ENCODE data around the gene POLR2A. TPM values are rescaled to one million over a fixed set of nuclear protein-coding genes. Genes with fewer than 3 reads are reported as not detected.

The POLR2A gene
- total and polyA plus RNA-seq, 2 donors (not counting 3 experiments of a cell fraction or from before 2014, with no cell fraction given) = 45.9 to 145 TPM

DNA sequence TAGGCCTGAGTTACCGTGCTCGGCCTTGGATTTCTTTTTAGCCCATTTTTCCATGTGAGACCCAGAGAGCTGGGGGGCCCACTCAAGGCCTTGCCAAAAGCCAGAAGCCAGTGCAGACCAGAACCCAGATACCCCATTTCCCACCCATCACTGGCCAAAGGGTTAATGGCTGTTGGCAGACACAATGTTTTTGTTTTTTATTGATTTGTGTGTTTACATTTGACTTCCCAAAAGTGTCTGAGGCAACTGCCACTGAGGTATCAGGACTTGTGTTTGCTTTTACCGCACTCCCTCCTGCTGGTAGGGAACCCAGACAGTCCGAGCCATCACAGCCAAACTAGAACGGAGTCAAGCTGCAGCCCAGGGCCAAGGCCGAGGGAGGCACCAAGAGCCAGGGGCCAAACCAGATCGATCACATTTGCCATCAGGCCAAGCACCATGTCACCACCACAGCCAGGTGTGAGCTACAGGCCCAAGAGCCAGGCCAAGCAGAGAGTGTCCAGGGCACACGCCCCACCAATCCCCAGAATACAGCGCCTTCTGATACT, 57.0 kb downstream of the POLR2A start:
- DNase-seq (ENCODE audit: low read depth, low spot score) = no peak
- Histone ChIP-seq H3K27ac (ENCODE audit: insufficient read depth, low read depth, low read length) (no peak overlapping the region), H4K20me1 (replicated peaks; ENCODE audit: control insufficient read depth, extremely low read depth, insufficient read depth, low read length) (no peaks in the 10 kb centered on the region), H3K4me1 (ENCODE audit: control insufficient read depth, extremely low read depth, insufficient read depth, low read length) (no peaks in the 10 kb centered on the region), H3K36me3 (ENCODE audit: control insufficient read depth in 2 of 2, extremely low read depth in 1 of 2, insufficient read depth in 2 of 2, low read length in 2 of 2) (no peaks in the 10 kb centered on the region), H3K79me2 (ENCODE audit: control insufficient read depth, insufficient read depth, low read length) (no peaks in the 10 kb centered on the region), H3K4me3 (replicated peaks in 1 of 3; ENCODE audit: insufficient read depth in 1 of 3, low read depth in 1 of 3, low read length in 3 of 3) (no peak overlapping the region), H3K9ac (replicated peaks; ENCODE audit: extremely low read depth, insufficient read depth, low read length) (no peak overlapping the region), H3K27me3 (ENCODE audit: control insufficient read depth in 2 of 2, insufficient read depth in 2 of 2, low read length in 2 of 2) (peaks cover 0 to 9% of the 10 kb centered on the region in 2 experiments), H3K9me3 (replicated peaks; ENCODE audit: control insufficient read depth, insufficient read depth, low read length) (peaks cover 5% of the 10 kb centered on the region), H2AFZ (ENCODE audit: low read depth, low read length) (no peak overlapping the region), H3K4me2 (ENCODE audit: insufficient read depth, low read length) (no peak overlapping the region), H3K9me1 (replicated peaks; ENCODE audit: control insufficient read depth, extremely low read depth, insufficient read depth, low read length) (no peaks in the 10 kb centered on the region)
- FAIRE-seq = no peak
- TF ChIP-seq JUN (IDR thresholded peaks at IDR 0.05; ENCODE audit: borderline replicate concordance, insufficient read depth, insufficient read length, low read depth) (no peak), FOS (IDR thresholded peaks at IDR 0.05; ENCODE audit: borderline replicate concordance, insufficient read depth, low read length) (no peak), POLR2A (IDR thresholded peaks at IDR 0.05; ENCODE audit: low read depth, low read length) (no peak), POLR2AphosphoS5 (IDR thresholded peaks at IDR 0.05; ENCODE audit: insufficient read depth, low read depth, low read length) (no peak), EZH2 (IDR thresholded peaks at IDR 0.05; ENCODE audit: borderline replicate concordance, low read depth, low read length, severe bottlenecking) (no peak), GATA2 (IDR thresholded peaks at IDR 0.05; ENCODE audit: insufficient read depth, insufficient read length, low read depth, low read length) (no peak), MYC (IDR thresholded peaks at IDR 0.05; ENCODE audit: low read depth, low read length) (no peak)
- TF ChIP-seq, protein P1, sequence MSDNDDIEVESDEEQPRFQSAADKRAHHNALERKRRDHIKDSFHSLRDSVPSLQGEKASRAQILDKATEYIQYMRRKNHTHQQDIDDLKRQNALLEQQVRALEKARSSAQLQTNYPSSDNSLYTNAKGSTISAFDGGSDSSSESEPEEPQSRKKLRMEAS (IDR thresholded peaks at IDR 0.05; ENCODE audit: insufficient read depth, insufficient read length) = no peak
- TF ChIP-seq, protein P2, sequence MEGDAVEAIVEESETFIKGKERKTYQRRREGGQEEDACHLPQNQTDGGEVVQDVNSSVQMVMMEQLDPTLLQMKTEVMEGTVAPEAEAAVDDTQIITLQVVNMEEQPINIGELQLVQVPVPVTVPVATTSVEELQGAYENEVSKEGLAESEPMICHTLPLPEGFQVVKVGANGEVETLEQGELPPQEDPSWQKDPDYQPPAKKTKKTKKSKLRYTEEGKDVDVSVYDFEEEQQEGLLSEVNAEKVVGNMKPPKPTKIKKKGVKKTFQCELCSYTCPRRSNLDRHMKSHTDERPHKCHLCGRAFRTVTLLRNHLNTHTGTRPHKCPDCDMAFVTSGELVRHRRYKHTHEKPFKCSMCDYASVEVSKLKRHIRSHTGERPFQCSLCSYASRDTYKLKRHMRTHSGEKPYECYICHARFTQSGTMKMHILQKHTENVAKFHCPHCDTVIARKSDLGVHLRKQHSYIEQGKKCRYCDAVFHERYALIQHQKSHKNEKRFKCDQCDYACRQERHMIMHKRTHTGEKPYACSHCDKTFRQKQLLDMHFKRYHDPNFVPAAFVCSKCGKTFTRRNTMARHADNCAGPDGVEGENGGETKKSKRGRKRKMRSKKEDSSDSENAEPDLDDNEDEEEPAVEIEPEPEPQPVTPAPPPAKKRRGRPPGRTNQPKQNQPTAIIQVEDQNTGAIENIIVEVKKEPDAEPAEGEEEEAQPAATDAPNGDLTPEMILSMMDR (IDR thresholded peaks at IDR 0.05; ENCODE audit: extremely low read depth in 1 of 2, insufficient read depth in 1 of 2, low read depth in 1 of 2, low read length in 2 of 2) = no peak
- ChIA-PET CTCF (interaction anchor here (1.6 kb wide), 1 partner anchor 25 kb away, joined by 4 read pairs; no protein-coding TSS in a partner anchor), POLR2A (no interaction called here)
- dilution Hi-C loops (cut with MboI; ENCODE audit: extremely low pct_ligation_motif_present, low sequenced_read_pairs) = no loop called here
- no TSS peak for BruUV-seq (replicated peaks)
- intact Hi-C loops (cut with micrococcal nuclease) = no loop called here

Data from endothelial cell of umbilical vein (primary cell).